Endodermal cell (in vitro differentiated cells): Measurements from ENCODE around the gene ESR1. TPM values are rescaled to one million over a fixed set of nuclear protein-coding genes. Genes with fewer than 3 reads are reported as not detected.

ENCODE experiments used
- DNase-seq: peaks from one replicate; pipeline ENCODE4 v3.0.0-alpha.2; 2017
- H3K27ac ChIP-seq: 2 replicates; pipeline ENCODE4 v1.5.1; 2013; ENCODE audit warnings: mild to moderate bottlenecking, low read depth, low read length, moderate library complexity
- H3K27me3 ChIP-seq: 2 replicates; pipeline ENCODE4 v1.6.1; 2013; ENCODE audit warnings: mild to moderate bottlenecking, low read length, moderate library complexity; ENCODE audit not compliant: insufficient read depth, control insufficient read depth, poor library complexity, severe bottlenecking
- H3K36me3 ChIP-seq: 2 replicates; pipeline ENCODE4 v1.7.0; 2013; ENCODE audit warnings: mild to moderate bottlenecking, low read length, moderate library complexity; ENCODE audit not compliant: control insufficient read depth, insufficient read depth
- H3K4me1 ChIP-seq: one replicate; pipeline ENCODE4 v1.7.0; 2013; ENCODE audit warnings: low read length; ENCODE audit not compliant: control insufficient read depth, insufficient read depth
- H3K4me3 ChIP-seq: 2 replicates; pipeline ENCODE4 v1.5.1; 2013; ENCODE audit warnings: mild to moderate bottlenecking, low read length, moderate library complexity
- H3K9ac ChIP-seq: 2 replicates; pipeline ENCODE4 v1.6.1; 2013; ENCODE audit warnings: mild to moderate bottlenecking, low read length, moderate library complexity; ENCODE audit not compliant: poor library complexity, severe bottlenecking; ENCODE audit errors: extremely low read depth
- H3K9me3 ChIP-seq: 2 replicates; pipeline ENCODE4 v1.6.1; 2013; ENCODE audit warnings: mild to moderate bottlenecking, low read length, moderate library complexity; ENCODE audit not compliant: control insufficient read depth
- H3K27ac Mint-ChIP-seq: 2 replicates; pipeline ENCODE4 v1.8.0; 2020; ENCODE audit warnings: mixed read lengths
- H3K27me3 Mint-ChIP-seq: 2 replicates; pipeline ENCODE4 v1.8.0; 2021; ENCODE audit warnings: mild to moderate bottlenecking, mixed read lengths; ENCODE audit not compliant: insufficient read depth
- H3K36me3 Mint-ChIP-seq: 2 replicates; pipeline ENCODE4 v1.8.0; 2020; ENCODE audit warnings: low read depth, mixed read lengths
- H3K4me1 Mint-ChIP-seq: 2 replicates; pipeline ENCODE4 v1.8.0; 2020; ENCODE audit warnings: mixed read lengths
- H3K4me3 Mint-ChIP-seq: 2 replicates; pipeline ENCODE4 v1.8.0; 2020; ENCODE audit warnings: mild to moderate bottlenecking, moderate library complexity, mixed read lengths
- H3K9me3 Mint-ChIP-seq: 2 replicates; pipeline ENCODE4 v1.8.0; 2020; ENCODE audit warnings: mild to moderate bottlenecking, mixed read lengths
- WGBS, 2 experiments: methylation state at CpG; one replicate each; pipeline versions ENCODE4 v1.1.5 to v1.1.7; 2013; ENCODE audit warnings: missing lambda C conversion rate in 2 of 2, mixed read lengths in 1 of 2; ENCODE audit not compliant: insufficient coverage in 1 of 2, insufficient read length in 1 of 2; 5-methylcytosine and 5-hydroxymethylcytosine counted together
- total RNA-seq, 2 donors: library from RNA; stranded (reverse); fragmentation: NEBNext Ultra II Directional in 1 of 2; extraction: Animal tissue kit (Norgen Biotek cat#: 25700) in 1 of 2; gene quantifications; 2 replicates in 1 of 2; 3 replicates in 1 of 2; pipeline ENCODE4 v1.2.1, GENCODE V29; 2021
- TF ChIP-seq, protein P1 (sequence below): fragments of 200-600 bp; sonication (generic); conservative IDR thresholded peaks from 2 replicates; pipeline ENCODE4 v1.5.0; 2021; ENCODE audit warnings: antibody characterized with exemption, mild to moderate bottlenecking

The ESR1 gene
- total RNA-seq, 2 donors from 2014 or later = not detected

DNA sequence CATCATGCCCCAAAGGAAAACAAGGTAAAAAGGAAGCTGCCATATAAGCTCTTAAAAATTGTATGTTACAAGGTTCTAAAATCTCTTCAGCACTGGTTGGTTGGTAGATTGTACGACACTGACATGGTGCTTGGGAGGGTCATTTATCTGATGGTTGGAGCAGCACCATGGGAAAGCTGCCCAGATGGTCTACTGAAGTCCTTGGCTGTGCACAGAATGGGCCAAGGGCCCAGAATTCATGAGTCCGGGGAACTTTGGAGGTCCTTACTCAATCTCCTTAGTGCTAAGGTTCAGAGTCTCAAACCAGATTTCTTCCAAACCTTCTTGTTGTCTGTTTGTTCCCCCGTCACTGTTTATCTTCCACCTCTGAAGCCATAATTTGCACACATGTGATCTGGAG is 314.4 kb downstream of the ESR1 start:
- 92 to 100% methylated on average over 2 to 3 of the region's 3 CpGs for WGBS, 2 experiments
- Mint-ChIP-seq H3K27me3 (no peaks in the 10 kb centered on the region), H3K4me1 (peaks cover 2% of the 10 kb centered on the region), H3K27ac (no peak overlapping the region), H3K9me3 (no peaks in the 10 kb centered on the region), H3K4me3 (no peak overlapping the region), H3K36me3 (no peaks in the 10 kb centered on the region)
- Histone ChIP-seq H3K36me3 (peaks cover 3% of the 10 kb centered on the region), H3K27me3 (no peaks in the 10 kb centered on the region), H3K27ac (no peak overlapping the region), H3K4me3 (no peak overlapping the region), H3K4me1 (no peaks in the 10 kb centered on the region), H3K9me3 (no peaks in the 10 kb centered on the region), H3K9ac (no peak overlapping the region)
- DNase-seq = no peak
- TF ChIP-seq, protein P1, sequence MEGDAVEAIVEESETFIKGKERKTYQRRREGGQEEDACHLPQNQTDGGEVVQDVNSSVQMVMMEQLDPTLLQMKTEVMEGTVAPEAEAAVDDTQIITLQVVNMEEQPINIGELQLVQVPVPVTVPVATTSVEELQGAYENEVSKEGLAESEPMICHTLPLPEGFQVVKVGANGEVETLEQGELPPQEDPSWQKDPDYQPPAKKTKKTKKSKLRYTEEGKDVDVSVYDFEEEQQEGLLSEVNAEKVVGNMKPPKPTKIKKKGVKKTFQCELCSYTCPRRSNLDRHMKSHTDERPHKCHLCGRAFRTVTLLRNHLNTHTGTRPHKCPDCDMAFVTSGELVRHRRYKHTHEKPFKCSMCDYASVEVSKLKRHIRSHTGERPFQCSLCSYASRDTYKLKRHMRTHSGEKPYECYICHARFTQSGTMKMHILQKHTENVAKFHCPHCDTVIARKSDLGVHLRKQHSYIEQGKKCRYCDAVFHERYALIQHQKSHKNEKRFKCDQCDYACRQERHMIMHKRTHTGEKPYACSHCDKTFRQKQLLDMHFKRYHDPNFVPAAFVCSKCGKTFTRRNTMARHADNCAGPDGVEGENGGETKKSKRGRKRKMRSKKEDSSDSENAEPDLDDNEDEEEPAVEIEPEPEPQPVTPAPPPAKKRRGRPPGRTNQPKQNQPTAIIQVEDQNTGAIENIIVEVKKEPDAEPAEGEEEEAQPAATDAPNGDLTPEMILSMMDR = no peak

DNA sequence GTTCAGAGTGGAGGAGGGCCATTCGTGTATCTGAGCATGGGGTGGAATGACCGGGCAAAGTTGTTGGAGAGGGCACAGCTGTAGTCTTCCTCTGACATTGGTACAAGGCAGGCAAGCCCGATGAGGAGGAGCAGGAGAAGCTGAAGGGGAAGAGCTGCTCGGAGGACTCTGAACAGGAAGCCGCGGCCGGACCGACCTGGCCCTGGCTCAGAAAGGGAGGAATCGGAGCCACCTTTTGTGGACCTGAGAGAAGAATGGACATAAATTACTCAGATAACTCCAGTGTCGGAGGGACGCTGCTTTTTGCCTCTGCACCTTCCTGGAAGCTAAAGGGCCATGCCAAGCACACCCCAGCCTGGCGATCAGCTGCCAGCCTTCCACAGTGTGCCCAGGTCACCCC is 315.0 kb downstream of the ESR1 start:
- Histone ChIP-seq H3K27me3 (no peaks in the 10 kb centered on the region), H3K9me3 (no peaks in the 10 kb centered on the region), H3K4me3 (no peak overlapping the region), H3K27ac (no peak overlapping the region), H3K4me1 (no peaks in the 10 kb centered on the region), H3K9ac (no peak overlapping the region), H3K36me3 (peaks cover 3% of the 10 kb centered on the region)
- peaks cover 2% of the 10 kb centered on the region for H3K4me1 Mint-ChIP-seq
- no peak for DNase-seq
- no peak overlapping the region for H3K27ac Mint-ChIP-seq
- TF ChIP-seq, protein P1 = no peak
- H3K36me3 Mint-ChIP-seq = no peaks in the 10 kb centered on the region
- no peak overlapping the region for H3K4me3 Mint-ChIP-seq
- WGBS, 2 experiments = 93 to 97% methylated on average over 6 to 12 of the region's 12 CpGs
- no peaks in the 10 kb centered on the region for H3K9me3 Mint-ChIP-seq
- H3K27me3 Mint-ChIP-seq = no peaks in the 10 kb centered on the region

DNA sequence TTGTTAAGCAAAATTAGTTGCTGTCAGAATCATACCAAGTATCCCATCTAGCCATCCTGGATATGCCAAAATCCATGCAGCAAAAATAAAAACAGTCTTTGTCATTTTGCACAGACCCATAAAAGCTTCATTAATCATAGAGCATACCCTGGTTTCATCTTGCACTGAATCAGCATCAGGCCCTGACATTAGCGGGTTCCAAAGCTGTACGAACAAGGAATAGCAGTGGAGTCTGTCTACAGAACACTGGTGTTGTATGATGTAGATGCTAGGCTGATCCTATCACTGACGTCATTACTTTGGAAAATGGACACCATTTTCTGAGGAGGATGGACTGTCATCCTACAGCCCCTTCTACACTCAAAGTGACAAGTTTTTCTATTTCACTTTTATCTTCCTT is 315.6 kb downstream of the ESR1 start:
- Histone ChIP-seq H3K4me1 (no peaks in the 10 kb centered on the region), H3K27me3 (no peaks in the 10 kb centered on the region), H3K27ac (no peak overlapping the region), H3K36me3 (peaks cover 3% of the 10 kb centered on the region), H3K4me3 (no peak overlapping the region), H3K9me3 (no peaks in the 10 kb centered on the region), H3K9ac (no peak overlapping the region)
- no peak for DNase-seq
- Mint-ChIP-seq H3K27me3 (no peaks in the 10 kb centered on the region), H3K36me3 (no peaks in the 10 kb centered on the region), H3K27ac (no peak overlapping the region), H3K9me3 (no peaks in the 10 kb centered on the region), H3K4me3 (no peak overlapping the region), H3K4me1 (peaks cover 2% of the 10 kb centered on the region)
- TF ChIP-seq, protein P1 = no peak
- WGBS, 2 experiments = 89 to 92% methylated on average over 2 to 3 of the region's 3 CpGs
